ENCODE data around the gene ACTRT2. TPM values are rescaled to one million over a fixed set of nuclear protein-coding genes. Genes with fewer than 3 reads are reported as not detected.

ACTRT2 gene
- total RNA-seq, 1 experiment from 2014 or later, result not detected

DNA sequence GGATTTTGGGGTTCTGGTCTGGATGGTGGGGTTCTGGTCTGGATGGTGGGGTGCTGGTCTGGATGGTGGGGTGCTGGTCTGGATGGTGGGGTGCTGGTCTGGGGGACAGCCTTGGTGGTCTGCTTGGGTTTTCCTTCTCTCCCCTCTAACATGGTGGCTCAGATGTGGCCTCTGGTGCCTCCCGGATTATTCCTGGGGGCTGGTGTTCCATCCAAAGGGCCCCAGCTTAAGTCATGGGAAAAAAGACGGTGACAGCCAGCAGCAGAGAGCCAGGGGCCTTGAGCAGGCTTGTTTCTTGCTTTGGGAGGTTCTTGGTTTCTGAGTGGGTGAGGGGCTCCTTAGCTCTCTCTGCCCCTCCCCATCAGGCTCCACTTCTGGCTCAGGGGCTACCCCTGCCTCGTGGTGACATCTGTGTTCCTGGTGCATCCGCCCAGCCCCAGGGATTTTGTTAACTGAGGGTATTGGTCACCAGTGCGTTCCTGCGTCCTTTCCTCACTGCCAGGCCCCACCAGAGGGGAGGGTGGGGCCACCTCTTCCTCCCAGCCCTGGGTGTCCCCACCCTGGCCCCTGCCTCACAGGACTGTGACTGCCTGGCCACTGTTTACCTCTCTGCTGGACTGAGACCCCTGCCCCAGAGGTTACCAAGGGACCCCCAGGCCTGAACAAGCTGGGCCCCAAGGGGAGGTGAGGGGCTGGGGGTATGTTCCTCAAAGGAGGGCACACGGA is 43.2 kb upstream of the ACTRT2 start:
- BruUV-seq (replicated peaks), result no TSS peak
- peaks cover 24% of the 10 kb centered on the region for H3K27me3 Mint-ChIP-seq (ENCODE audit: unreplicated experiment)
- H3K4me1 Mint-ChIP-seq (ENCODE audit: low read depth, unreplicated experiment), result no peaks in the 10 kb centered on the region
- H3K27ac Mint-ChIP-seq (ENCODE audit: unreplicated experiment), result no peak overlapping the region
- TF ChIP-seq, protein P1, sequence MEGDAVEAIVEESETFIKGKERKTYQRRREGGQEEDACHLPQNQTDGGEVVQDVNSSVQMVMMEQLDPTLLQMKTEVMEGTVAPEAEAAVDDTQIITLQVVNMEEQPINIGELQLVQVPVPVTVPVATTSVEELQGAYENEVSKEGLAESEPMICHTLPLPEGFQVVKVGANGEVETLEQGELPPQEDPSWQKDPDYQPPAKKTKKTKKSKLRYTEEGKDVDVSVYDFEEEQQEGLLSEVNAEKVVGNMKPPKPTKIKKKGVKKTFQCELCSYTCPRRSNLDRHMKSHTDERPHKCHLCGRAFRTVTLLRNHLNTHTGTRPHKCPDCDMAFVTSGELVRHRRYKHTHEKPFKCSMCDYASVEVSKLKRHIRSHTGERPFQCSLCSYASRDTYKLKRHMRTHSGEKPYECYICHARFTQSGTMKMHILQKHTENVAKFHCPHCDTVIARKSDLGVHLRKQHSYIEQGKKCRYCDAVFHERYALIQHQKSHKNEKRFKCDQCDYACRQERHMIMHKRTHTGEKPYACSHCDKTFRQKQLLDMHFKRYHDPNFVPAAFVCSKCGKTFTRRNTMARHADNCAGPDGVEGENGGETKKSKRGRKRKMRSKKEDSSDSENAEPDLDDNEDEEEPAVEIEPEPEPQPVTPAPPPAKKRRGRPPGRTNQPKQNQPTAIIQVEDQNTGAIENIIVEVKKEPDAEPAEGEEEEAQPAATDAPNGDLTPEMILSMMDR (IDR thresholded peaks at IDR 0.05; ENCODE audit: unreplicated experiment), result no peak
- H3K36me3 Mint-ChIP-seq (ENCODE audit: insufficient read depth, unreplicated experiment), result no peaks in the 10 kb centered on the region
- CTCF ChIA-PET, result no interaction called here
- no peak overlapping the region for H3K4me3 Mint-ChIP-seq (ENCODE audit: low read depth, unreplicated experiment)
- intact Hi-C loops (cut with micrococcal nuclease; ENCODE audit: unreplicated experiment), result no loop called here
- H3K9me3 Mint-ChIP-seq (ENCODE audit: low read depth, unreplicated experiment), result no peaks in the 10 kb centered on the region
- DNase-seq, result no peak

DNA sequence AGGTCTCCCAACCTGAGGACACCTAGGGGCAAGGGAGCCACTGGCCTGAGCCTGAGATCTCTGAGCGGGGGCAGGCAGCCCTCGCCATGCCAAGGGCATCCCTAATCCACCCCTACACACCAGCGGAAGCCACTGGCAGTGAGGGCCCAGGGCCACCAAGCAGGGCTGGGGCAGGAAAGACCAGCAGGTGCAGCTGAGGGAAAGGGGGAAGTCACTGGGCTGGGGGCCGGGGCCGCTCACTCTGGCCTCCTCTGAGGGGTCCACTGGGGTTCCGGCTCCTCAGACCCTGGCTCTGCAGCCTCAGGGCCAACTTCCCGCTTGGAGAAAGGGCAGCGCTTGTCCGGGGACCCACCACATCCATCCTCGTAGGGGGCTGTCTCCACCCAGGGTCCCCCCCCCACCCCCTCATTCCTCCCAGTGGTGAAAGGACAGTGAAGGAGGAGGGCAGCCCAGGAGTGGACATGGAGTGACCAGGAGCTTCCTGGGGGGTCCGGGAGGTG is 42.5 kb upstream of the ACTRT2 start:
- DNase-seq, result no peak
- CTCF ChIA-PET, result no interaction called here
- Mint-ChIP-seq H3K27ac (ENCODE audit: unreplicated experiment) (no peak overlapping the region), H3K4me3 (ENCODE audit: low read depth, unreplicated experiment) (no peak overlapping the region), H3K27me3 (ENCODE audit: unreplicated experiment) (peaks cover 24% of the 10 kb centered on the region), H3K9me3 (ENCODE audit: low read depth, unreplicated experiment) (no peaks in the 10 kb centered on the region), H3K36me3 (ENCODE audit: insufficient read depth, unreplicated experiment) (no peaks in the 10 kb centered on the region), H3K4me1 (ENCODE audit: low read depth, unreplicated experiment) (no peaks in the 10 kb centered on the region)
- TF ChIP-seq, protein P1 (IDR thresholded peaks at IDR 0.05; ENCODE audit: unreplicated experiment), result no peak
- BruUV-seq (replicated peaks), result no TSS peak
- intact Hi-C loops (cut with micrococcal nuclease; ENCODE audit: unreplicated experiment), result no loop called here

DNA sequence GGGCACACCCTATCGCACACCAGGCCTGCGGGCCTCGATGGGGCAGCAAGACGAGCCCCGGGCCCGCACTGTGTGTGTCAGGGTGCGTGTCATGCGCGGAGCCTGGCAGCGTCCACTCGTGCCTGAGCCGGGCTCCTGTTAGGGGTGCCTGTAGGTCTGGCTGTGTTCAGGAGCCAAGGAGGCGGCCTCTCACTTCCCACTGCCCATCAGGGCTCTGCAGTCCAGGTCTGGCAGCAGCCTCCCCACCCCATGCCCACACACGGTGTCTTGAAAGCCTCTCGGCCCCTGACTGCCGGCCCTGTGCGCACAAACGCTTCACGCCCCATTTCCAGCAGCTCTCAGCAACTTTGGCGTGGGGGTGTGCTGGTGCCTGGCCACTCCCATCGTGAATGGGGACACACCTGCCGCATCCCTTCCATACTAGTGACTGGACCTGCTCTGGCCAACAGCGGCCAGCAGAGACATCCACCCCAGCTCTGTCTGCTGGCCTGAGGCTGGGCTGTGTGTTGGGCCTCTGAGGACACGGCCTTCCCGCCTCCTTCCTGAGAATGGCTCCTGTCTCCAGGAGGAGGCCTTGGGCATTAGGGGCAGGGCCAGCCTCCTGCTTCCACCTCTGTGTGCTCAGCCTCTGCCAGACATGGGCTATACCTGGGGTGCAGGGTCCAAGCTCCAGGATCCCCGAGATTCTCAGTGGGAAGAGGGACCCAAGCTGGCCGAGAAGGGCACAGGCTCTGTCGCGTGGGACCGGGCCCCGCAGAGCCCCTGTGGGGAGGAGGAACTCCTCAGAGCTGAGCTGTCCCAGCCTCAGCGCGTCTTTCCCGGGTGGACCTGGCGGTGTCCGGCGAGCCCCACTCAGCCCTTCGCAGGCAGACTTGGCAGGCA is 41.8 kb upstream of the ACTRT2 start:
- H3K9me3 Mint-ChIP-seq (ENCODE audit: low read depth, unreplicated experiment), result no peaks in the 10 kb centered on the region
- peaks cover 24% of the 10 kb centered on the region for H3K27me3 Mint-ChIP-seq (ENCODE audit: unreplicated experiment)
- TF ChIP-seq, protein P1 (IDR thresholded peaks at IDR 0.05; ENCODE audit: unreplicated experiment), result no peak
- no peak overlapping the region for H3K4me3 Mint-ChIP-seq (ENCODE audit: low read depth, unreplicated experiment)
- H3K36me3 Mint-ChIP-seq (ENCODE audit: insufficient read depth, unreplicated experiment), result no peaks in the 10 kb centered on the region
- H3K27ac Mint-ChIP-seq (ENCODE audit: unreplicated experiment), result no peak overlapping the region
- no TSS peak for BruUV-seq (replicated peaks)
- no peak for DNase-seq
- intact Hi-C loops (cut with micrococcal nuclease; ENCODE audit: unreplicated experiment), result no loop called here
- no peaks in the 10 kb centered on the region for H3K4me1 Mint-ChIP-seq (ENCODE audit: low read depth, unreplicated experiment)
- CTCF ChIA-PET, result no interaction called here

DNA sequence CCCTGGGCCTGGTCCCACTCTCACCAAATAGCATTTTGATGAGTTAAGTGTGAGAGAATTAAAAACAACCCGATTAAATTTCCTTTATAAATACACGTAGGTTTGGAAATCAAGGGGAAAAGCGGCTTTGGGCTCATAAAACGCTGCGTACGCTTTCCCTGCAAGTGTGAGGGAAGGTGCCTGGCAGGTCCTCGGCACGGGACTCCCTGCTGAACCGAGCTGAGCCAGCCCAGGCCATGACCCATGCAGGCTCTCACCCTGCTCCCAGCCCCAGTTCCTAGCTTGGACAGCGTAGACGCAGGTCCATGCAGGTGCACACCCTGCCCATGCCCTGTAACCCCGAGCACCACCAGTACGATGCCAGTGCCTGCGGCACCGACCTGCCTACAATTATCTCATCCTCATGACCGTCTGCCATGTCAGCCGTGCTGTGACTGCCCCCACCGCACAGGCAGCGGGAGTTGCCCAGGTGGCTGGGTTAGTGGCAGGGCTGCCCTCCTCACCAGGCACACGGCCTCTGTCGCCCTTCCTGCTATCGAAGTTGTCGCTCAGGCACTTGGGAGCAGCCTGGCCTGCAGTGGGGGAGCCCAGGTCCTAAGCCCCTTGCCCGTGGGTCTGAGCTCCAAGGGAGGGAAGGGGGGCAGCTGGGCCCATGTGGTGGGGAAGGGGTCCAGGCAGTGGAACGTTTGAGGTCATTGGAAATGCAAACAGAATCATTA is 41.0 kb upstream of the ACTRT2 start:
- Mint-ChIP-seq H3K4me3 (ENCODE audit: low read depth, unreplicated experiment) (no peak overlapping the region), H3K36me3 (ENCODE audit: insufficient read depth, unreplicated experiment) (no peaks in the 10 kb centered on the region), H3K27me3 (ENCODE audit: unreplicated experiment) (peaks cover 26% of the 10 kb centered on the region), H3K4me1 (ENCODE audit: low read depth, unreplicated experiment) (no peaks in the 10 kb centered on the region), H3K27ac (ENCODE audit: unreplicated experiment) (no peak overlapping the region), H3K9me3 (ENCODE audit: low read depth, unreplicated experiment) (no peaks in the 10 kb centered on the region)
- CTCF ChIA-PET, result interaction anchor here (1.2 kb wide), 1 partner anchor 30 kb away, joined by 3 read pairs; no protein-coding TSS in a partner anchor
- no TSS peak for BruUV-seq (replicated peaks)
- no peak for DNase-seq
- TF ChIP-seq, protein P1 (IDR thresholded peaks at IDR 0.05; ENCODE audit: unreplicated experiment), result no peak
- intact Hi-C loops (cut with micrococcal nuclease; ENCODE audit: unreplicated experiment), result no loop called here

Data from Calu3 (cell line).